ENCODE results near the gene CRACR2B.

Gene CRACR2B

DNA sequence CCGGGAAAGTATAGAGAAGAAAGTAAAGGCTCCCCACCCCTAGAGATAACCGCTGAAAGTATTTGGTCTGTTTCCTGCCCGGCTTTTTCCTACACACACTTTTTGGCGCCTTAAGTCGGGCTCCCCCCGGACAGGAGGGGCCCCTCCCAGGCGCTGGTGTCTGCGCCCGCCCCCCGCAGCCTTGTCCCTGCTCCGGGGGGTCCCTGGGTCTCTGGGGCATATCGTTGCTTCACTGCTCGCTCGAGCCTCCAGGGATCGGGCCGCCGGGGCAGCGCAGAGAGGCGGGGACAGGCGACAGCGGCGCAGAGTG is 928 bp upstream of the CRACR2B start:
- CTCF ChIA-PET = interaction anchor here (1.0 kb wide), 1 partner anchor 9 kb away, joined by 4 read pairs; no protein-coding TSS in a partner anchor
- Histone ChIP-seq H3K9me3 (ENCODE audit: control insufficient read depth, insufficient read depth, low read depth, low read length) (no peaks in the 10 kb centered on the region), H3K4me3 (ENCODE audit: low read depth, low read length) (peak overlapping the region; percentile 28), H3K4me1 (ENCODE audit: control insufficient read depth, insufficient read depth, low read length) (no peaks in the 10 kb centered on the region), H3K36me3 (ENCODE audit: control insufficient read depth in 2 of 2, insufficient read depth in 1 of 2, low read length in 2 of 2) (peaks cover 0 to 38% of the 10 kb centered on the region in 2 experiments; a peak in 2 of 3 replicates), H3K27ac (ENCODE audit: extremely low read depth, low read depth, low read length) (no peak overlapping the region)
- POLR2A ChIA-PET = interaction anchor here (8.8 kb wide), 1 partner anchor 15 kb away, joined by 70 read pairs; the partner anchor contains the start of genes POLR2L and TSPAN4
- TF ChIP-seq, protein P1, sequence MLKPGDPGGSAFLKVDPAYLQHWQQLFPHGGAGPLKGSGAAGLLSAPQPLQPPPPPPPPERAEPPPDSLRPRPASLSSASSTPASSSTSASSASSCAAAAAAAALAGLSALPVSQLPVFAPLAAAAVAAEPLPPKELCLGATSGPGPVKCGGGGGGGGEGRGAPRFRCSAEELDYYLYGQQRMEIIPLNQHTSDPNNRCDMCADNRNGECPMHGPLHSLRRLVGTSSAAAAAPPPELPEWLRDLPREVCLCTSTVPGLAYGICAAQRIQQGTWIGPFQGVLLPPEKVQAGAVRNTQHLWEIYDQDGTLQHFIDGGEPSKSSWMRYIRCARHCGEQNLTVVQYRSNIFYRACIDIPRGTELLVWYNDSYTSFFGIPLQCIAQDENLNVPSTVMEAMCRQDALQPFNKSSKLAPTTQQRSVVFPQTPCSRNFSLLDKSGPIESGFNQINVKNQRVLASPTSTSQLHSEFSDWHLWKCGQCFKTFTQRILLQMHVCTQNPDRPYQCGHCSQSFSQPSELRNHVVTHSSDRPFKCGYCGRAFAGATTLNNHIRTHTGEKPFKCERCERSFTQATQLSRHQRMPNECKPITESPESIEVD (tag by site-specific recombination; IDR thresholded peaks at IDR 0.05) = no peak
- TF ChIP-seq ZNF654 (tag by site-specific recombination; IDR thresholded peaks at IDR 0.05; ENCODE audit: low read depth) (no peak), ZNF221 (tag by site-specific recombination; IDR thresholded peaks at IDR 0.05; ENCODE audit: borderline replicate concordance) (no peak), ZNF792 (tag by site-specific recombination; IDR thresholded peaks at IDR 0.05) (no peak), WT1 (tag by site-specific recombination; IDR thresholded peaks at IDR 0.05) (no peak), ZNF707 (tag by site-specific recombination; IDR thresholded peaks at IDR 0.05) (no peak), MZF1 (tag by site-specific recombination; IDR thresholded peaks at IDR 0.05; ENCODE audit: borderline replicate concordance) (no peak), ZNF623 (tag by site-specific recombination; IDR thresholded peaks at IDR 0.05) (no peak), GLI2 (tag by site-specific recombination; IDR thresholded peaks at IDR 0.05; ENCODE audit: borderline replicate concordance, low read depth) (no peak), RBAK (tag by site-specific recombination; IDR thresholded peaks at IDR 0.05) (no peak), ZNF24 (tag by site-specific recombination; IDR thresholded peaks at IDR 0.05) (no peak), ZNF600 (tag by site-specific recombination; IDR thresholded peaks at IDR 0.05) (no peak), BCL11A (tag by site-specific recombination; IDR thresholded peaks at IDR 0.05; ENCODE audit: low read depth) (no peak), ZNF266 (tag by site-specific recombination; IDR thresholded peaks at IDR 0.05; ENCODE audit: low read depth) (no peak), ZNF677 (tag by site-specific recombination; IDR thresholded peaks at IDR 0.05) (no peak), ZNF571 (tag by site-specific recombination; IDR thresholded peaks at IDR 0.05) (no peak), ZNF19 (tag by site-specific recombination; IDR thresholded peaks at IDR 0.05; ENCODE audit: low read depth) (no peak), ZFHX2 (tag by site-specific recombination; conservative IDR thresholded peaks at IDR 0.05) (no peak), OVOL3 (tag by site-specific recombination; IDR thresholded peaks at IDR 0.05) (no peak), SP3 (tag by site-specific recombination; IDR thresholded peaks at IDR 0.05) (no peak), ZBTB48 (tag by site-specific recombination; IDR thresholded peaks at IDR 0.05) (peak; percentile 65; the same call in 1 of the 2 replicates), ZNF311 (tag by site-specific recombination; IDR thresholded peaks at IDR 0.05; ENCODE audit: borderline replicate concordance) (no peak), ZNF112 (tag by site-specific recombination; IDR thresholded peaks at IDR 0.05) (no peak), SP2 (tag by site-specific recombination; IDR thresholded peaks at IDR 0.05) (no peak), ZNF747 (tag by site-specific recombination; IDR thresholded peaks at IDR 0.05) (no peak), PRDM1 (tag by site-specific recombination; IDR thresholded peaks at IDR 0.05) (0 out of 2 replicates have a peak, but pooled peaks have one; percentile 35), ZNF423 (tag by site-specific recombination; IDR thresholded peaks at IDR 0.05) (0 out of 2 replicates have a peak, but pooled peaks have one; percentile 41), GLIS2 (tag by site-specific recombination; IDR thresholded peaks at IDR 0.05) (peak; percentile 55; the same call in 1 of the 2 replicates), MYNN (tag by site-specific recombination; IDR thresholded peaks at IDR 0.05; ENCODE audit: borderline replicate concordance) (no peak), ZNF544 (tag by site-specific recombination; IDR thresholded peaks at IDR 0.05) (no peak)
- TF ChIP-seq, protein P2, sequence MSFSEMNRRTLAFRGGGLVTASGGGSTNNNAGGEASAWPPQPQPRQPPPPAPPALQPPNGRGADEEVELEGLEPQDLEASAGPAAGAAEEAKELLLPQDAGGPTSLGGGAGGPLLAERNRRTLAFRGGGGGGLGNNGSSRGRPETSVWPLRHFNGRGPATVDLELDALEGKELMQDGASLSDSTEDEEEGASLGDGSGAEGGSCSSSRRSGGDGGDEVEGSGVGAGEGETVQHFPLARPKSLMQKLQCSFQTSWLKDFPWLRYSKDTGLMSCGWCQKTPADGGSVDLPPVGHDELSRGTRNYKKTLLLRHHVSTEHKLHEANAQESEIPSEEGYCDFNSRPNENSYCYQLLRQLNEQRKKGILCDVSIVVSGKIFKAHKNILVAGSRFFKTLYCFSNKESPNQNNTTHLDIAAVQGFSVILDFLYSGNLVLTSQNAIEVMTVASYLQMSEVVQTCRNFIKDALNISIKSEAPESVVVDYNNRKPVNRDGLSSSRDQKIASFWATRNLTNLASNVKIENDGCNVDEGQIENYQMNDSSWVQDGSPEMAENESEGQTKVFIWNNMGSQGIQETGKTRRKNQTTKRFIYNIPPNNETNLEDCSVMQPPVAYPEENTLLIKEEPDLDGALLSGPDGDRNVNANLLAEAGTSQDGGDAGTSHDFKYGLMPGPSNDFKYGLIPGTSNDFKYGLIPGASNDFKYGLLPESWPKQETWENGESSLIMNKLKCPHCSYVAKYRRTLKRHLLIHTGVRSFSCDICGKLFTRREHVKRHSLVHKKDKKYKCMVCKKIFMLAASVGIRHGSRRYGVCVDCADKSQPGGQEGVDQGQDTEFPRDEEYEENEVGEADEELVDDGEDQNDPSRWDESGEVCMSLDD (tag by site-specific recombination; IDR thresholded peaks at IDR 0.05) = no peak
- TF ChIP-seq, protein P3, sequence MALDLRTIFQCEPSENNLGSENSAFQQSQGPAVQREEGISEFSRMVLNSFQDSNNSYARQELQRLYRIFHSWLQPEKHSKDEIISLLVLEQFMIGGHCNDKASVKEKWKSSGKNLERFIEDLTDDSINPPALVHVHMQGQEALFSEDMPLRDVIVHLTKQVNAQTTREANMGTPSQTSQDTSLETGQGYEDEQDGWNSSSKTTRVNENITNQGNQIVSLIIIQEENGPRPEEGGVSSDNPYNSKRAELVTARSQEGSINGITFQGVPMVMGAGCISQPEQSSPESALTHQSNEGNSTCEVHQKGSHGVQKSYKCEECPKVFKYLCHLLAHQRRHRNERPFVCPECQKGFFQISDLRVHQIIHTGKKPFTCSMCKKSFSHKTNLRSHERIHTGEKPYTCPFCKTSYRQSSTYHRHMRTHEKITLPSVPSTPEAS (tag by site-specific recombination; IDR thresholded peaks at IDR 0.05) = no peak
- TF ChIP-seq, protein P4, sequence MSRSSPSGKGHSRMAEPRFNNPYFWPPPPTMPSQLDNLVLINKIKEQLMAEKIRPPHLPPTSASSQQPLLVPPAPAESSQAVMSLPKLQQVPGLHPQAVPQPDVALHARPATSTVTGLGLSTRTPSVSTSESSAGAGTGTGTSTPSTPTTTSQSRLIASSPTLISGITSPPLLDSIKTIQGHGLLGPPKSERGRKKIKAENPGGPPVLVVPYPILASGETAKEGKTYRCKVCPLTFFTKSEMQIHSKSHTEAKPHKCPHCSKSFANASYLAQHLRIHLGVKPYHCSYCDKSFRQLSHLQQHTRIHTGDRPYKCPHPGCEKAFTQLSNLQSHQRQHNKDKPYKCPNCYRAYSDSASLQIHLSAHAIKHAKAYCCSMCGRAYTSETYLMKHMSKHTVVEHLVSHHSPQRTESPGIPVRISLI (tag by site-specific recombination; IDR thresholded peaks at IDR 0.05) = no peak
- TF ChIP-seq, protein P5, sequence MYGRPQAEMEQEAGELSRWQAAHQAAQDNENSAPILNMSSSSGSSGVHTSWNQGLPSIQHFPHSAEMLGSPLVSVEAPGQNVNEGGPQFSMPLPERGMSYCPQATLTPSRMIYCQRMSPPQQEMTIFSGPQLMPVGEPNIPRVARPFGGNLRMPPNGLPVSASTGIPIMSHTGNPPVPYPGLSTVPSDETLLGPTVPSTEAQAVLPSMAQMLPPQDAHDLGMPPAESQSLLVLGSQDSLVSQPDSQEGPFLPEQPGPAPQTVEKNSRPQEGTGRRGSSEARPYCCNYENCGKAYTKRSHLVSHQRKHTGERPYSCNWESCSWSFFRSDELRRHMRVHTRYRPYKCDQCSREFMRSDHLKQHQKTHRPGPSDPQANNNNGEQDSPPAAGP (tag by site-specific recombination; IDR thresholded peaks at IDR 0.05) = no peak

All from HEK293 (cell line).